22Rv1 (cell line): ENCODE data around the gene PCDHGB7.

Source experiments
- CTCF ChIP-seq: fragments of 450-650 bp; IDR thresholded peaks from 2 replicates; pipeline ENCODE4 v1.5.1; 2017; ENCODE audit warnings: mild to moderate bottlenecking
- ZFX ChIP-seq: fragments of 450-650 bp; IDR thresholded peaks from 2 replicates; pipeline ENCODE4 v1.6.1; 2017; ENCODE audit warnings: antibody characterized with exemption, borderline replicate concordance

- TF ChIP-seq CTCF (peak; percentile 74), ZFX (no peak)
Observed at GRCh38 chr5:141430332-141431113, 13.0 kb downstream of the PCDHGB7 start, which contains the start of gene PCDHGA12.
